ENCODE measurements around the gene KLB. TPM values are rescaled to one million over a fixed set of nuclear protein-coding genes. Genes with fewer than 3 reads are reported as not detected.

The KLB gene
- total and polyA plus RNA-seq, 4 donors = 13.5 to 31.0 (median 22.8) TPM

GRCh38 chr4:39415678-39416283 is 9.1 kb downstream of the KLB start:
- no peak overlapping the region for H3K4me3 ChIP-seq (ENCODE audit: low read depth in 1 of 3, low read length in 3 of 3)
- H3K27ac ChIP-seq (ENCODE audit: low read depth in 1 of 2, low read length in 2 of 2) = peak overlapping the region; percentile 65 to 71
- peak overlapping the region in 1 of 2 donors; percentile 7 for H3K9ac ChIP-seq (ENCODE audit: low read depth in 1 of 2, low read length in 2 of 2)
- H3K36me3 ChIP-seq (ENCODE audit: control insufficient read depth in 4 of 4, insufficient read depth in 3 of 4, low read depth in 1 of 4, low read length in 3 of 4) = no peaks in the 10 kb centered on the region
- no peak for DNase-seq (ENCODE audit: low spot score)
- H3K9me3 ChIP-seq (ENCODE audit: control insufficient read depth in 4 of 4, low read length in 3 of 4) = no peaks in the 10 kb centered on the region
- TF ChIP-seq ZBTB33 (IDR thresholded peaks at IDR 0.05) = peak; percentile 51
- TF ChIP-seq SP1 (IDR thresholded peaks at IDR 0.05) = peak; percentile 57
- peak; percentile 53 for TF ChIP-seq ATF3 (IDR thresholded peaks at IDR 0.05)
- TF ChIP-seq JUND (IDR thresholded peaks at IDR 0.05) = peak in 1 of 2 donors; percentile 50
- peak; percentile 24 to 33 for TF ChIP-seq RAD21 (IDR thresholded peaks at IDR 0.05)
- no peak for TF ChIP-seq TAF1 (conservative IDR thresholded peaks at IDR 0.05)
- no peak for TF ChIP-seq REST (IDR thresholded peaks at IDR 0.05)
- peak; percentile 85 to 90 for TF ChIP-seq RXRA (IDR thresholded peaks at IDR 0.05)
- TF ChIP-seq NR2F2 (IDR thresholded peaks at IDR 0.05) = peak; percentile 57
- TF ChIP-seq HNF4A (conservative IDR thresholded peaks at IDR 0.05) = peak; percentile 72 to 73
- no peak for TF ChIP-seq FOXA1 (IDR thresholded peaks at IDR 0.05)
- TF ChIP-seq MAX (IDR thresholded peaks at IDR 0.05) = peak; percentile 56
- peak in 1 of 2 donors; percentile 54 for TF ChIP-seq EGR1 (IDR thresholded peaks at IDR 0.05; ENCODE audit: low read depth in 2 of 2)
- no peak for TF ChIP-seq FOXA2 (IDR thresholded peaks at IDR 0.05)
- no peaks in the 10 kb centered on the region for H3K27me3 ChIP-seq (ENCODE audit: control insufficient read depth in 4 of 4, insufficient read depth in 4 of 4, low read length in 3 of 4)
- H3K4me1 ChIP-seq (ENCODE audit: control insufficient read depth in 4 of 4, insufficient read depth in 4 of 4, low read length in 3 of 4) = peaks cover 9 to 38% (median 21%) of the 10 kb centered on the region in 4 donors
- WGBS = 31% methylated on average over 2 of the region's 2 CpGs

- 68% methylated on average over 3 of the region's 3 CpGs for WGBS
- no peak overlapping the region for H3K4me3 ChIP-seq (ENCODE audit: low read depth in 1 of 3, low read length in 3 of 3)
- H3K9ac ChIP-seq (ENCODE audit: low read depth in 1 of 2, low read length in 2 of 2) = no peak overlapping the region
- H3K27ac ChIP-seq (ENCODE audit: low read depth in 1 of 2, low read length in 2 of 2) = peak overlapping the region in 1 of 2 donors; percentile 5
- no peak for DNase-seq (ENCODE audit: low spot score)
- H3K9me3 ChIP-seq (ENCODE audit: control insufficient read depth in 4 of 4, low read length in 3 of 4) = no peaks in the 10 kb centered on the region
- no peaks in the 10 kb centered on the region for H3K36me3 ChIP-seq (ENCODE audit: control insufficient read depth in 4 of 4, insufficient read depth in 3 of 4, low read depth in 1 of 4, low read length in 3 of 4)
- no peaks in the 10 kb centered on the region for H3K27me3 ChIP-seq (ENCODE audit: control insufficient read depth in 4 of 4, insufficient read depth in 4 of 4, low read length in 3 of 4)
- H3K4me1 ChIP-seq (ENCODE audit: control insufficient read depth in 4 of 4, insufficient read depth in 4 of 4, low read length in 3 of 4) = peaks cover 4 to 21% (median 10%) of the 10 kb centered on the region in 4 donors
- TF ChIP-seq HNF4G (IDR thresholded peaks at IDR 0.05) (no peak), FOXA2 (IDR thresholded peaks at IDR 0.05) (no peak), CTCF (IDR thresholded peaks at IDR 0.05; ENCODE audit: low read depth, low read length, missing input control) (no peak), RXRA (IDR thresholded peaks at IDR 0.05) (no peak), ZBTB33 (IDR thresholded peaks at IDR 0.05) (no peak), YY1 (IDR thresholded peaks at IDR 0.05) (no peak), REST (IDR thresholded peaks at IDR 0.05) (no peak), JUND (IDR thresholded peaks at IDR 0.05) (no peak), FOXA1 (IDR thresholded peaks at IDR 0.05) (no peak), TAF1 (conservative IDR thresholded peaks at IDR 0.05) (no peak), MAX (IDR thresholded peaks at IDR 0.05) (no peak), SP1 (IDR thresholded peaks at IDR 0.05) (no peak)
Measured at GRCh38 chr4:39422247-39422646, 15.5 kb downstream of the KLB start.
